MM.1S (cell line): Measurements from ENCODE around the gene CCDC148.

Experiments used
- DNase-seq: peaks from one replicate; pipeline ENCODE4 v3.0.0-alpha.2; 2015
- H2AFZ ChIP-seq: fragments of 300-600 bp; sonication (generic); 2 replicates; pipeline ENCODE4 v1.6.0; 2016; ENCODE audit warnings: antibody characterized with exemption, low read length
- H3F3A ChIP-seq: fragments of 300-600 bp; sonication (generic); 2 replicates; pipeline ENCODE4 v1.6.1; 2016; ENCODE audit warnings: mild to moderate bottlenecking, antibody characterized with exemption, low read length, moderate library complexity, mixed read lengths; ENCODE audit not compliant: insufficient read depth
- H3K27ac ChIP-seq: fragments of 300-600 bp; sonication (generic); 2 replicates; pipeline ENCODE4 v1.5.1; 2016; ENCODE audit warnings: mild to moderate bottlenecking, low read length
- H3K27me3 ChIP-seq: fragments of 300-600 bp; sonication (generic); replicated peaks from 2 replicates; pipeline ENCODE4 v1.6.0; 2016; ENCODE audit warnings: low read length; ENCODE audit not compliant: insufficient read depth
- H3K36me3 ChIP-seq: fragments of 300-600 bp; sonication (generic); replicated peaks from 2 replicates; pipeline ENCODE4 v1.6.1; 2016; ENCODE audit warnings: mild to moderate bottlenecking, low read length, mixed read lengths; ENCODE audit not compliant: insufficient read depth
- H3K4me1 ChIP-seq: fragments of 300-600 bp; sonication (generic); 2 replicates; pipeline ENCODE4 v1.6.1; 2016; ENCODE audit warnings: low read length, mixed read lengths
- H3K4me2 ChIP-seq: fragments of 300-600 bp; sonication (generic); 2 replicates; pipeline ENCODE4 v1.6.0; 2016; ENCODE audit warnings: low read depth, low read length
- H3K4me3 ChIP-seq: fragments of 300-600 bp; sonication (generic); 2 replicates; pipeline ENCODE4 v1.5.1; 2016; ENCODE audit warnings: low read length, mixed read lengths
- H3K79me2 ChIP-seq: fragments of 300-600 bp; sonication (generic); 2 replicates; pipeline ENCODE4 v1.6.1; 2016; ENCODE audit warnings: mixed run types, low read length, mixed read lengths
- H3K9ac ChIP-seq: fragments of 300-600 bp; sonication (generic); 2 replicates; pipeline ENCODE4 v1.6.1; 2016; ENCODE audit warnings: low read length, mixed read lengths
- H3K9me2 ChIP-seq: fragments of 300-600 bp; sonication (generic); replicated peaks from 2 replicates; pipeline ENCODE4 v1.6.1; 2016; ENCODE audit warnings: mild to moderate bottlenecking, low read length, mixed read lengths; ENCODE audit not compliant: insufficient read depth
- H3K9me3 ChIP-seq: fragments of 300-600 bp; sonication (generic); replicated peaks from 2 replicates; pipeline ENCODE4 v1.6.1; 2016; ENCODE audit warnings: mild to moderate bottlenecking, low read length, mixed read lengths; ENCODE audit not compliant: insufficient read depth
- H4K20me1 ChIP-seq: fragments of 300-600 bp; sonication (generic); 2 replicates; pipeline ENCODE4 v1.6.1; 2016; ENCODE audit warnings: mild to moderate bottlenecking, low read length, moderate library complexity, mixed read lengths; ENCODE audit not compliant: insufficient read depth
- CTCF ChIP-seq: fragments of 300-600 bp; sonication (generic); IDR thresholded peaks from 2 replicates; pipeline ENCODE4 v1.5.1; 2016; ENCODE audit warnings: antibody characterized with exemption, low read length, mixed read lengths
- EZH2 ChIP-seq: fragments of 300-600 bp; sonication (generic); optimal IDR thresholded peaks from 2 replicates; pipeline ENCODE3; 2017; ENCODE audit warnings: low read depth, mild to moderate bottlenecking, antibody characterized with exemption, low read length, mixed read lengths
- EZH2phosphoT487 ChIP-seq: fragments of 300-600 bp; sonication (generic); IDR thresholded peaks from 2 replicates; pipeline ENCODE4 v1.6.1; 2018; ENCODE audit warnings: antibody characterized with exemption, low read length

The CCDC148 gene

GRCh38 chr2:158291544-158292180 is 164.9 kb downstream of the CCDC148 start:
- Histone ChIP-seq H3K27me3 (no peaks in the 10 kb centered on the region), H3K79me2 (no peaks in the 10 kb centered on the region), H3K9me2 (no peaks in the 10 kb centered on the region), H4K20me1 (no peaks in the 10 kb centered on the region), H3K4me3 (no peak overlapping the region), H3F3A (no peaks in the 10 kb centered on the region), H3K4me1 (no peaks in the 10 kb centered on the region), H3K36me3 (no peaks in the 10 kb centered on the region), H2AFZ (no peak overlapping the region), H3K9ac (no peak overlapping the region), H3K9me3 (no peaks in the 10 kb centered on the region), H3K27ac (no peak overlapping the region), H3K4me2 (no peak overlapping the region)
- no peak for DNase-seq
- TF ChIP-seq CTCF = no peak

- no peak for TF ChIP-seq EZH2phosphoT487
- no peak for TF ChIP-seq EZH2
- Histone ChIP-seq H3F3A (no peaks in the 10 kb centered on the region), H3K79me2 (no peaks in the 10 kb centered on the region), H3K9me3 (no peaks in the 10 kb centered on the region), H2AFZ (no peak overlapping the region), H3K36me3 (no peaks in the 10 kb centered on the region), H3K9ac (no peak overlapping the region), H3K9me2 (no peaks in the 10 kb centered on the region), H3K4me3 (no peak overlapping the region), H3K4me1 (no peaks in the 10 kb centered on the region), H3K27me3 (no peaks in the 10 kb centered on the region), H3K27ac (no peak overlapping the region), H4K20me1 (no peaks in the 10 kb centered on the region), H3K4me2 (no peak overlapping the region)
- no peak for DNase-seq
Observed at GRCh38 chr2:158290225-158290624, 166.3 kb downstream of the CCDC148 start.

DNA sequence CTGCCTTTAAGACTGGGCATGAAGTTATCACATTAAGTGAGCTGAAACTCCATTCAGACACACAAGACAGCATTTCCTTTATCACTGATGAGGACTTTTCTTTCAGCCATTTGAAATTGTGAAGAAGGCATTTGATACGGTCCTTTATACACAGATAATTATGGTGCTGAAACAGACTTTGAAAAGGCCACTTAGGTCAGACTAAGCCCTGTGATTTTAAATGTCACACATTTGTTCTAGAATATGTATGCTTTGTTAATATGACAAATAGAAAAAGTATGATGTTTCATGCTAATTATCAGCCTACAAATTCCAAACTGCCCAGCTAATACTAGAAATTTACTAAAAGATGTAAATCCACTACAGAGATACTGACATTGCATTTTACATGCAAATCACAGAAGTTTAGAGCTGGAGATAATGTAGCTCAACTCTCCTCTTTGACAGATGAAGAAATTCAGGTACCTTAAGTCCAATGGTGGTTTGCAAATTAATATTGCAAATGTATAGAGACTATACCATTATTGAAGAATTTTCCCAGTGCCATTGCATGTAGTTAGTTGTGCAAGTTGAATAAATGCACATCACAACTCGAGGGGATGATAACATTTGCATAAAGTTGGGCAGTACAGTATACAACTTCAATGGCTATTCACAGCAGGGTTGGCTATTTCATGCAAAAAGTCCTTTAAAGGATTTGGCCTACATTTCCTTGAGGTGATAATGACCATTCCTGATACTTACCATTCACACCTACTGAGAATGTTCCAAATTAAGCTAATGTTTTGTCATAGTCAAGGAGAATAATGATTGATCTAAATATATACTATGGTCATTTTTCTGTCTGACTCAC is 179.7 kb downstream of the CCDC148 start:
- H3K27ac ChIP-seq = no peak overlapping the region
- H3K36me3 ChIP-seq = no peaks in the 10 kb centered on the region
- DNase-seq = no peak
- H3K4me3 ChIP-seq = no peak overlapping the region
- no peaks in the 10 kb centered on the region for H3K9me2 ChIP-seq
- no peak overlapping the region for H3K4me2 ChIP-seq
- TF ChIP-seq CTCF = no peak
- TF ChIP-seq EZH2phosphoT487 = no peak
- no peak for TF ChIP-seq EZH2
- no peaks in the 10 kb centered on the region for H3K4me1 ChIP-seq
- H3F3A ChIP-seq = no peaks in the 10 kb centered on the region
- H3K9me3 ChIP-seq = no peaks in the 10 kb centered on the region
- no peaks in the 10 kb centered on the region for H4K20me1 ChIP-seq
- no peak overlapping the region for H2AFZ ChIP-seq
- H3K79me2 ChIP-seq = no peaks in the 10 kb centered on the region
- no peak overlapping the region for H3K9ac ChIP-seq
- H3K27me3 ChIP-seq = no peaks in the 10 kb centered on the region

DNA sequence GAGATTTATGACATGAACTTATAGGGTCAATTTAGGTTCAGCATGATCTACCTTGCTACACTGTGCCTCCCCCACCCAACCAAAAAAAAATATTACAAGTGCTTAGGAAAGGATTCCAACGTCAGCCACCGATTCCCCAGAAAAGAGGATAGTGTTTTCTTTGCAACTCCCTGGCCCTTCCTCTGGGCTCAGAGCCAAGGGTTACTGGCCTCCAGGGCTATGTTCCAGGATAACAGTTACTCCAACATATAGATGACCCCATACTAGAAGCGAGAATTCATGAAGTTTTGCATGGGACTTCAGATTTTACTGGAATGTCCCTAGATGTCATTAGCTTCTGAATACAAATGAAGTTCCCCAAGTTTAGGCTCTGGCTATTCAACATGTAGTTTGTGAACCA is 182.8 kb downstream of the CCDC148 start:
- Histone ChIP-seq H3K9ac (no peak overlapping the region), H3K36me3 (no peaks in the 10 kb centered on the region), H3F3A (no peaks in the 10 kb centered on the region), H3K79me2 (no peaks in the 10 kb centered on the region), H2AFZ (no peak overlapping the region), H3K4me2 (no peak overlapping the region), H3K9me2 (no peaks in the 10 kb centered on the region), H3K4me1 (no peaks in the 10 kb centered on the region), H3K9me3 (no peaks in the 10 kb centered on the region), H3K27ac (no peak overlapping the region), H3K4me3 (no peak overlapping the region), H3K27me3 (no peaks in the 10 kb centered on the region), H4K20me1 (no peaks in the 10 kb centered on the region)
- no peak for DNase-seq
- no peak for TF ChIP-seq EZH2phosphoT487
- TF ChIP-seq CTCF = no peak
- TF ChIP-seq EZH2 = no peak
